ENCODE results near the gene FOXP1.
"Not testable (repeated sequence)": the region's sequence is repeated elsewhere in the genome, so short reads cannot be mapped to it uniquely, and the experiment has no call there.

Gene FOXP1

GRCh38 chr3:71018799-71019198 lies 564.7 kb downstream of the FOXP1 start:
- no peak overlapping the region for H3K4me3 ChIP-seq (ENCODE audit: low read depth, low read length)
- TF ChIP-seq CTCF (IDR thresholded peaks at IDR 0.05; ENCODE audit: low read depth, low read length): no peak

GRCh38 chr3:71016178-71016845 lies 567.2 kb downstream of the FOXP1 start:
- H3K4me3 ChIP-seq (ENCODE audit: low read depth, low read length): no peak overlapping the region
- TF ChIP-seq CTCF (IDR thresholded peaks at IDR 0.05; ENCODE audit: low read depth, low read length): no peak

GRCh38 chr3:71014616-71015015 lies 568.9 kb downstream of the FOXP1 start:
- H3K4me3 ChIP-seq (ENCODE audit: low read depth, low read length): not testable (repeated sequence)

- TF ChIP-seq CTCF (IDR thresholded peaks at IDR 0.05; ENCODE audit: low read depth, low read length): no peak
These were observed 570.6 kb downstream of the FOXP1 start for GRCh38 chr3:71012971-71013370.

GRCh38 chr3:71011565-71012287 lies 571.8 kb downstream of the FOXP1 start:
- no peak for TF ChIP-seq CTCF (IDR thresholded peaks at IDR 0.05; ENCODE audit: low read depth, low read length)
- H3K4me3 ChIP-seq (ENCODE audit: low read depth, low read length): no peak overlapping the region

More at GRCh38 chr3:71012971-71013370, 570.6 kb downstream of the FOXP1 start:
- H3K4me3 ChIP-seq (ENCODE audit: low read depth, low read length): no peak overlapping the region

GRCh38 chr3:71010726-71011455 lies 572.6 kb downstream of the FOXP1 start:
- no peak for TF ChIP-seq CTCF (IDR thresholded peaks at IDR 0.05; ENCODE audit: low read depth, low read length)
- H3K4me3 ChIP-seq (ENCODE audit: low read depth, low read length): no peak overlapping the region

GRCh38 chr3:71008350-71008935 lies 575.1 kb downstream of the FOXP1 start:
- no peak for TF ChIP-seq CTCF (IDR thresholded peaks at IDR 0.05; ENCODE audit: low read depth, low read length)
- H3K4me3 ChIP-seq (ENCODE audit: low read depth, low read length): no peak overlapping the region

Measured in WI38 (cell line).